ENCODE data around the gene AGBL1.

The AGBL1 gene

DNA sequence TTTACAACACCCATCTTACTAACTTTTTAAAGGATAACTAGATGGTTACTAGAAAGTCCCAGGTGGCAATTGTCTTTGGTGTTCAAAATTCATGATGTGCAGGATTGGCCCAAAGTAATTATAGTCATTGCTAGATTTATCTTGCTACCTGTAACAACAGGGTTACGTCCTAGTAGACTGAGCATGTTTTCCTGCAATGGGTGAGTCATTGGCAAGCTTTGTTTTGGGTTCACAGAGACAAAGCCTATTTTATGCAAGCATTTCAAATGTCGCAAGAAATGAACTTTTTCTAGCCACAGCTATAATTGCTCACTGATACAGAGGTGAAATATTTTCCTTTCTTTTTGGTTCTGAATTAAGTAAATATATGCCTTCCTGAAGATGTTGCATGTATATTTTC is 267.6 kb downstream of the AGBL1 start:
- no peak for TF ChIP-seq TAF1 (IDR thresholded peaks at IDR 0.05; ENCODE audit: borderline replicate concordance, low read depth, low read length)
- TF ChIP-seq POLR2AphosphoS5 (IDR thresholded peaks at IDR 0.05; ENCODE audit: low read depth, low read length): no peak
- DNase-seq (ENCODE audit: insufficient read length) (no peak), FAIRE-seq (no peak)

DNA sequence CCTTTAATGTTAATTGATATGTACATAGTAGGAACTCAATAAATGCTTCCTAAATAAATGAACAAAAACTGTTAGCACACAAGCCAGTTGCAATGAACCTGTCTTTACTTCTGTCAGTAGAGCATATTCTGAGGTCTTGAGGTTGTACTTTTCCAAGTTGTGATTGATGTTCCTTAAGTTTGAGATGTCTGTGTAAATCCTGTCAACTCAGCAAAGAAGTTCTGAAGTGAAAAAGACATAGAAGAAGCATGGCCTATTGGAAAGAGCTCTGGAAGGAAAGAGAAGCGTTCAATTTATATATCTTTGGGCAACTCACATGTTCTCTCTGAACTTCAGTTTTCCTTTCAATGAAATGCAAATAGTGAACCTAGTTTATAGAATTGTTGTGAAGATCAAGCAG is 269.9 kb downstream of the AGBL1 start:
- no peak for FAIRE-seq
- DNase-seq (ENCODE audit: insufficient read length): no peak
- TF ChIP-seq POLR2A (IDR thresholded peaks at IDR 0.05; ENCODE audit: low read depth, low read length): no peak
- TF ChIP-seq POLR2AphosphoS5 (IDR thresholded peaks at IDR 0.05; ENCODE audit: low read depth, low read length): no peak
- TF ChIP-seq TAF1 (IDR thresholded peaks at IDR 0.05; ENCODE audit: borderline replicate concordance, low read depth, low read length): no peak

- no peak for FAIRE-seq
- DNase-seq (ENCODE audit: insufficient read length): no peak
- no peak for TF ChIP-seq POLR2A (IDR thresholded peaks at IDR 0.05; ENCODE audit: low read depth, low read length)
- TF ChIP-seq POLR2AphosphoS5 (IDR thresholded peaks at IDR 0.05; ENCODE audit: low read depth, low read length): no peak
- no peak for TF ChIP-seq TAF1 (IDR thresholded peaks at IDR 0.05; ENCODE audit: borderline replicate concordance, low read depth, low read length)
Observed at GRCh38 chr15:86353213-86353612, 273.5 kb downstream of the AGBL1 start.

DNA sequence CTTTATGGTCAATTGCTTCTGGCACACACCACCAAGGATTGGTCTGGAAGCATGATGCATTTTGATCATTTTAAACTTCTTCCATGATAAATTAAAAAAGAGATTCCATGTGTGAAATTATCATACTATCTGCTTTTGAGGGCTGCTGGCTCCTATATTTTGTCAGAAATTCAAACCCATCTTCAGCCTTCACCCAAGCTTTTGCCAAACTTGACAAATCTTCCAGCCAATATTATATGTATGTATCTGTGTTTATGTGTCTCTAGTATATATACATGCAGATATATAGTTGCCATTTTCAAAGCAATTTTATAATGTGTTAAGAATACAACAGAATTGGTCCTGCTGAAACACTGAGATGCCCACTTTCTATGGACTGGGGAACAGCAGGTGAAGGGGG is 275.7 kb downstream of the AGBL1 start:
- no peak for TF ChIP-seq POLR2A (IDR thresholded peaks at IDR 0.05; ENCODE audit: low read depth, low read length)
- no peak for TF ChIP-seq TAF1 (IDR thresholded peaks at IDR 0.05; ENCODE audit: borderline replicate concordance, low read depth, low read length)
- no peak for TF ChIP-seq POLR2AphosphoS5 (IDR thresholded peaks at IDR 0.05; ENCODE audit: low read depth, low read length)
- FAIRE-seq (no peak), DNase-seq (ENCODE audit: insufficient read length) (no peak)

GRCh38 chr15:86355801-86356200 is 276.1 kb downstream of the AGBL1 start:
- TF ChIP-seq POLR2AphosphoS5 (IDR thresholded peaks at IDR 0.05; ENCODE audit: low read depth, low read length) (no peak), POLR2A (IDR thresholded peaks at IDR 0.05; ENCODE audit: low read depth, low read length) (no peak), TAF1 (IDR thresholded peaks at IDR 0.05; ENCODE audit: borderline replicate concordance, low read depth, low read length) (no peak)
- DNase-seq (ENCODE audit: insufficient read length): no peak
- FAIRE-seq: no peak

DNA sequence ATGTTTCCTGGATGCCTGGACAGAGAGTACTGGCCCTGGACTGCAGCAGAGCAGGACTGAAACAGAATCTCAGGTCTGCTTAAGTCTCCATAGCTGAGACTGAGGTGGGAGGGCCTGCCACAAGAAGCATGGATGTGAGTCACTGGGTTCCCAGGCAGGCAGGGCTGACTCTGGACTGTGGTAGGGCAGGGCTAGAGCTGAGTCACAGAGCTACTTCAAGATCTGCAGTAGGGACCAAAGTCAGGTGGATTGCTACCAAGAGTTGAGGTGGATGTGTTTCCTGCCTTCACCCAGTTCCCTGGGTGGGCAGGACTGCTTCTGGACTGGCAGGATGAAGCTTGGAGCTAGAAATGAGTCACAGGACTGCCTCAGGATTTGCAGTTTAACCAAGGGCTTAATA is 282.9 kb downstream of the AGBL1 start:
- FAIRE-seq (no peak), DNase-seq (ENCODE audit: insufficient read length) (no peak)
- TF ChIP-seq TAF1 (IDR thresholded peaks at IDR 0.05; ENCODE audit: borderline replicate concordance, low read depth, low read length): no peak
- no peak for TF ChIP-seq POLR2AphosphoS5 (IDR thresholded peaks at IDR 0.05; ENCODE audit: low read depth, low read length)
- no peak for TF ChIP-seq POLR2A (IDR thresholded peaks at IDR 0.05; ENCODE audit: low read depth, low read length)

DNA sequence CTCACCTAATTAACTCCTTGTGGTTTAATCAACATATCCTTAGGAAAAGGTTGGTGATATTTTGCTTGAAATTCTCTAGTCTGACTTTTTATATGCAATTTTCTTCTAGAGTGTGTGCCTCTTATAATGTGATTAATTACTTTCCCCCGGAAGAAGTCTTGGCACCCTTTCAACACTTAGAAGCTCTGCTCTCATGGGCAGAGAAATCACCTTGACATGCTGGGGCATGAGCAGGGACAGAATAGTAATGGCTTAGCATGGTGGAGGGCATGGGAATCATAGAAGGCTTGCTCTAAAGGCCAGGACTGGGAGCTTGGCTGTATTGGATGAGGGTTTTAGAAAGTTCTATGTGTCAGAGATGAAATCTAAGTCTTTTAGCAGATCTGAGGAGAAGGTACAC is 293.5 kb downstream of the AGBL1 start:
- FAIRE-seq (no peak), DNase-seq (ENCODE audit: insufficient read length) (no peak)
- TF ChIP-seq POLR2A (IDR thresholded peaks at IDR 0.05; ENCODE audit: low read depth, low read length) (no peak), TAF1 (IDR thresholded peaks at IDR 0.05; ENCODE audit: borderline replicate concordance, low read depth, low read length) (no peak), POLR2AphosphoS5 (IDR thresholded peaks at IDR 0.05; ENCODE audit: low read depth, low read length) (no peak)

GRCh38 chr15:86375733-86376280 is 296.1 kb downstream of the AGBL1 start:
- TF ChIP-seq POLR2AphosphoS5 (IDR thresholded peaks at IDR 0.05; ENCODE audit: low read depth, low read length): no peak
- TF ChIP-seq POLR2A (IDR thresholded peaks at IDR 0.05; ENCODE audit: low read depth, low read length): no peak
- no peak for TF ChIP-seq TAF1 (IDR thresholded peaks at IDR 0.05; ENCODE audit: borderline replicate concordance, low read depth, low read length)
- no peak for FAIRE-seq

DNA sequence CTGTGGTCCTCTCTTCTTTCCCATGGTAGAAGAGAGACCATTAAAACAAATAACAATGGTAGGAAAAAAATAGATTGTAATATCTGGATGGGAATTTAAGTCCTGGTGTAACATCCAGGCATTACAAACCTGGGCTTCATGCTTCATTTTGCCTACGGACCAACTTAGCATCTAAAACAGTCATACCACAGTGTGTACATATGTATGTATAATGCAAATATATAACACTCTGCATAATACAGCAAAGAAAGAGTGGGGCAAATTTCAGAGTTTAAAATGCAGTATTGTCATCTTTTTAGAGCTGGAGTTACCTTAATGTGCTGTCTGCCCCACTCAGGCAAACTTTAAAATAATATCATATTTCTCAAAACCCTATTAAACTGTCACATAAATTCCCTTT is 298.2 kb downstream of the AGBL1 start:
- no peak for FAIRE-seq
- DNase-seq (ENCODE audit: insufficient read length): no peak
- no peak for TF ChIP-seq POLR2A (IDR thresholded peaks at IDR 0.05; ENCODE audit: low read depth, low read length)
- TF ChIP-seq TAF1 (IDR thresholded peaks at IDR 0.05; ENCODE audit: borderline replicate concordance, low read depth, low read length): no peak
- TF ChIP-seq POLR2AphosphoS5 (IDR thresholded peaks at IDR 0.05; ENCODE audit: low read depth, low read length): no peak

More at GRCh38 chr15:86375733-86376280, 296.1 kb downstream of the AGBL1 start:
- DNase-seq (ENCODE audit: insufficient read length): no peak

DNA sequence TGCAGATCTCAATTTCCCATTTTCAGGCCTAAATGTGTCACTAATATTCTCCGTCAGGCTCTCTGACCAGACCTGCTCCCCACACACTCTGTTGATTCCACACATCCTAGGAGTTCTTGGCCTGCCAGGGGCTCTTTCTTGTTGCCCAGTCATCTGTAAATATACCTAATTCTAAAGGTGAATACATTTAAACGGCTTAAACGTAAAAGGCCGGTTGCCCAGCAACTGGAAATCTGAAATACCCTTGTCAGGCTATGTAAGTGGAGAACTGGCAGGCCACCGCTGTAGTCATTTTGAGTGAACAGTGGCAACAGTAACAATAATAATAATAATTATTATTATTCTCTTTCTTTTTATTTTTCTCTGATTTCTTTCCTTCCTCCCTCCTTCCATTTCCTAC is 302.7 kb downstream of the AGBL1 start:
- TF ChIP-seq POLR2AphosphoS5 (IDR thresholded peaks at IDR 0.05; ENCODE audit: low read depth, low read length) (no peak), POLR2A (IDR thresholded peaks at IDR 0.05; ENCODE audit: low read depth, low read length) (no peak), TAF1 (IDR thresholded peaks at IDR 0.05; ENCODE audit: borderline replicate concordance, low read depth, low read length) (no peak)
- FAIRE-seq (no peak), DNase-seq (ENCODE audit: insufficient read length) (no peak)

DNA sequence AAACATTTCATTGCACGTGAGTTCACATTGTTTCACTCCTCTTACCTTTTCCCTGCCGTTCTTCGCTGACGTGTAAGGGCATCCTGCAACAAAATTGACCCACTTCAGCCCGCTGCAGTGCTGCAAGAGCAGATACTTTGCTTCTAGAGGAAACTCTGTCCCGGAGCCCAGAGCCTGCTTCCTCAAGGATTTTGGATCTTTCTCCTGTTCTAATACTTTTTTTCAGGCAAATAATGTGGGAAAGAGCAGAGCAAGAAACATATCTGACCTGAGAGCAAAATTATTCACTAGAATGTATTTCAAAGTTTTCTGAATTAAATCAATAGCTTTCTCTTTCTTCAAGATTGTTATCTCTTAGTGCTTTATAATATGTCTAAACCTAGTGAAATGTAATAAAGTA is 303.9 kb downstream of the AGBL1 start:
- FAIRE-seq (no peak), DNase-seq (ENCODE audit: insufficient read length) (no peak)
- TF ChIP-seq POLR2A (IDR thresholded peaks at IDR 0.05; ENCODE audit: low read depth, low read length) (no peak), TAF1 (IDR thresholded peaks at IDR 0.05; ENCODE audit: borderline replicate concordance, low read depth, low read length) (no peak), POLR2AphosphoS5 (IDR thresholded peaks at IDR 0.05; ENCODE audit: low read depth, low read length) (no peak)

- DNase-seq (ENCODE audit: insufficient read length): no peak
- TF ChIP-seq TAF1 (IDR thresholded peaks at IDR 0.05; ENCODE audit: borderline replicate concordance, low read depth, low read length) (no peak), POLR2A (IDR thresholded peaks at IDR 0.05; ENCODE audit: low read depth, low read length) (no peak), POLR2AphosphoS5 (IDR thresholded peaks at IDR 0.05; ENCODE audit: low read depth, low read length) (no peak)
- FAIRE-seq: no peak
Observed at GRCh38 chr15:86384186-86384585, 304.5 kb downstream of the AGBL1 start.

DNA sequence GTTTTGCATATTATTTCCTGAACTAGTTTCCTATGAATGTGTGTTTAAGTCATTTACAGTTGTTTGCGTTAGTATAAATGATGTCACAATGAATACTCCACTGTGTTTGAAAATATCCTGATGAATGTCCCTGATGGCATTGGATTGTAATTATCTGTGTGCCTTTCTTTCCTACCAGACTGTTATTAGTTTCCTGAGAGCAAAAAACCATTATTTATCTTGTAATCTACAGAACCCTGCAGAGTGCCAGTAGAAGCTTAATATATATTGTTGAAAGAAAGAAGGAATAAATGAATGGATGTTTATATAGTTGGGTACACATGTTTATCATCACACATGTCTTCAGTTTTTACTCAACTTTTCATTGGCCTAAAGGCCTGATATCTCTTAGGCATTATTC is 312.6 kb downstream of the AGBL1 start:
- TF ChIP-seq TAF1 (IDR thresholded peaks at IDR 0.05; ENCODE audit: borderline replicate concordance, low read depth, low read length): no peak
- no peak for TF ChIP-seq POLR2A (IDR thresholded peaks at IDR 0.05; ENCODE audit: low read depth, low read length)
- no peak for TF ChIP-seq POLR2AphosphoS5 (IDR thresholded peaks at IDR 0.05; ENCODE audit: low read depth, low read length)
- DNase-seq (ENCODE audit: insufficient read length) (no peak), FAIRE-seq (no peak)

Data from GM12892 (cell line).